IMR-90 (cell line): ENCODE data around the gene DCUN1D2. TPM values are rescaled to one million over a fixed set of nuclear protein-coding genes. Genes with fewer than 3 reads are reported as not detected.

Experiments
- ATAC-seq: fragments of 200-7000 bp; cut with Tn5 transposase; 2 replicates; pipeline ENCODE4 v1.9.1; 2020; ENCODE audit warnings: low read depth, mild to moderate bottlenecking, moderate library complexity
- BruUV-seq: library from RNA; stranded (reverse); fragments of 400-500 nt; replicated peaks from 2 replicates; lab custom pipeline; 2021; lab: Mats Ljungman, UMichigan
- CTCF ChIA-PET: fragments of 300-600 bp; formaldehyde crosslinking; extraction: SDS; loops from one replicate; lab custom pipeline; 2021; ENCODE audit warnings: antibody characterized with exemption; lab: Yijun Ruan, JAX
- POLR2A ChIA-PET: fragments of 300-600 bp; sonication (Branson Sonifier 250); formaldehyde crosslinking; loops from one replicate; lab custom pipeline; 2022; ENCODE audit warnings: antibody characterized with exemption; ENCODE audit not compliant: unreplicated experiment; lab: Charles Lee
- DNase-seq: peaks from one replicate; pipeline ENCODE4 v3.0.0; 2013
- H2AFZ ChIP-seq: replicated peaks from 2 replicates; pipeline ENCODE3; 2013; ENCODE audit warnings: low read length, mild to moderate bottlenecking; ENCODE audit not compliant: poor library complexity
- H2AK5ac ChIP-seq: 2 replicates; pipeline ENCODE4 v1.6.1; 2013; ENCODE audit warnings: low read depth, low read length, inconsistent platforms
- H2AK9ac ChIP-seq: replicated peaks from 2 replicates; pipeline ENCODE3; 2013; ENCODE audit warnings: mild to moderate bottlenecking, low read depth, low read length, moderate library complexity; ENCODE audit not compliant: poor library complexity
- H2BK120ac ChIP-seq: 2 replicates; pipeline ENCODE4 v1.6.1; 2013; ENCODE audit warnings: low read depth, low read length, inconsistent platforms
- H2BK15ac ChIP-seq: 3 replicates; pipeline ENCODE4 v1.6.1; 2013; ENCODE audit warnings: low read depth, low read length, inconsistent platforms
- H2BK20ac ChIP-seq: 2 replicates; pipeline ENCODE4 v1.6.1; 2013; ENCODE audit warnings: low read depth, mild to moderate bottlenecking, inconsistent platforms, low read length, moderate library complexity
- H2BK5ac ChIP-seq: 2 replicates; pipeline ENCODE4 v1.6.1; 2013; ENCODE audit warnings: mild to moderate bottlenecking, low read depth, low read length, inconsistent platforms; ENCODE audit not compliant: poor library complexity, severe bottlenecking
- H3K14ac ChIP-seq: replicated peaks from 2 replicates; pipeline ENCODE4 v1.6.1; 2013; ENCODE audit warnings: low read depth, low read length, inconsistent platforms
- H3K18ac ChIP-seq: 2 replicates; pipeline ENCODE4 v1.6.1; 2013; ENCODE audit warnings: low read depth, low read length, control low read depth
- H3K23ac ChIP-seq: 2 replicates; pipeline ENCODE4 v1.6.1; 2013; ENCODE audit warnings: low read depth, low read length, inconsistent platforms
- H3K27ac ChIP-seq: 2 replicates; pipeline ENCODE4 v1.5.1; 2013; ENCODE audit warnings: mild to moderate bottlenecking, control low read depth, low read length; ENCODE audit not compliant: insufficient read depth
- H3K27me3 ChIP-seq: 2 replicates; pipeline ENCODE4 v1.6.1; 2013; ENCODE audit warnings: low read length; ENCODE audit not compliant: control insufficient read depth, insufficient read depth
- H3K36me3 ChIP-seq: 2 replicates; pipeline ENCODE4 v1.6.1; 2013; ENCODE audit warnings: low read length, mixed read lengths; ENCODE audit not compliant: control insufficient read depth, insufficient read depth
- H3K4ac ChIP-seq: 2 replicates; pipeline ENCODE4 v1.6.1; 2013; ENCODE audit warnings: low read depth, low read length, inconsistent platforms
- H3K4me1 ChIP-seq: 2 replicates; pipeline ENCODE4 v1.6.1; 2013; ENCODE audit warnings: low read length, mixed read lengths; ENCODE audit not compliant: control insufficient read depth, insufficient read depth
- H3K4me2 ChIP-seq: 2 replicates; pipeline ENCODE4 v1.6.1; 2013; ENCODE audit warnings: low read depth, mild to moderate bottlenecking, control low read depth, low read length, moderate library complexity
- H3K4me3 ChIP-seq: 2 replicates; pipeline ENCODE4 v1.5.1; 2013; ENCODE audit warnings: low read depth, mild to moderate bottlenecking, control low read depth, low read length, moderate library complexity; ENCODE audit not compliant: insufficient read depth
- H3K56ac ChIP-seq: 2 replicates; pipeline ENCODE4 v1.6.1; 2013; ENCODE audit warnings: low read length, inconsistent platforms; ENCODE audit not compliant: insufficient read depth; ENCODE audit errors: extremely low read depth
- H3K79me1 ChIP-seq, 2 experiments: 2 replicates each; pipeline ENCODE4 v1.6.1; 2013; ENCODE audit warnings: low read length in 2 of 2, inconsistent platforms in 1 of 2, low read depth in 1 of 2
- H3K9ac ChIP-seq: 2 replicates; pipeline ENCODE4 v1.6.1; 2013; ENCODE audit warnings: low read depth, low read length, control low read depth
- H3K9me1 ChIP-seq: 2 replicates; pipeline ENCODE4 v1.6.1; 2013; ENCODE audit warnings: low read length, inconsistent platforms; ENCODE audit not compliant: insufficient read depth
- H3K9me3 ChIP-seq: 2 replicates; pipeline ENCODE4 v1.6.1; 2013; ENCODE audit warnings: low read length; ENCODE audit not compliant: control insufficient read depth, insufficient read depth
- H4K20me1 ChIP-seq: 2 replicates; pipeline ENCODE4 v1.6.1; 2013; ENCODE audit warnings: low read length, inconsistent platforms; ENCODE audit not compliant: insufficient read depth
- H4K5ac ChIP-seq: 2 replicates; pipeline ENCODE4 v1.6.1; 2013; ENCODE audit warnings: mild to moderate bottlenecking, low read depth, low read length, control low read depth
- H4K8ac ChIP-seq, 2 experiments: 2 replicates each; pipeline ENCODE4 v1.6.1; 2013; ENCODE audit warnings: low read depth in 2 of 2, low read length in 2 of 2, control low read depth in 1 of 2, inconsistent platforms in 1 of 2
- H4K91ac ChIP-seq: 2 replicates; pipeline ENCODE4 v1.6.1; 2013; ENCODE audit warnings: low read depth, low read length, inconsistent platforms; ENCODE audit not compliant: insufficient read depth
- BHLHE40 ChIP-seq: fragments of 150-350 bp; IDR thresholded peaks from 2 replicates; pipeline ENCODE4 v1.6.1; 2016; ENCODE audit warnings: mild to moderate bottlenecking, low read depth, low read length
- FOS ChIP-seq: fragments of 150-350 bp; IDR thresholded peaks from 2 replicates; pipeline ENCODE4 v1.6.1; 2016; ENCODE audit warnings: low read depth, low read length
- MXI1 ChIP-seq: IDR thresholded peaks from 2 replicates; pipeline ENCODE4 v1.6.1; 2012; ENCODE audit warnings: low read depth, mild to moderate bottlenecking, low read length, moderate library complexity, borderline replicate concordance
- NFE2L2 ChIP-seq: fragments of 150-350 bp; IDR thresholded peaks from 2 replicates; pipeline ENCODE4 v1.6.1; 2016; ENCODE audit warnings: low read depth, mild to moderate bottlenecking, low read length
- POLR2A ChIP-seq: IDR thresholded peaks from 2 replicates; pipeline ENCODE4 v1.6.1; 2012; ENCODE audit warnings: mild to moderate bottlenecking, low read depth, low read length
- RAD21 ChIP-seq: IDR thresholded peaks from 2 replicates; pipeline ENCODE4 v1.6.1; 2012; ENCODE audit warnings: low read length, improper control_type of control experiment
- RCOR1 ChIP-seq: IDR thresholded peaks from 2 replicates; pipeline ENCODE4 v1.6.1; 2012; ENCODE audit warnings: mild to moderate bottlenecking, low read length, improper control_type of control experiment; ENCODE audit not compliant: insufficient replicate concordance
- RFX5 ChIP-seq: IDR thresholded peaks from 2 replicates; pipeline ENCODE4 v1.8.0; 2012; ENCODE audit warnings: low read depth, mild to moderate bottlenecking, low read length, moderate library complexity
- SMC3 ChIP-seq: fragments of 150-350 bp; IDR thresholded peaks from 2 replicates; pipeline ENCODE4 v1.6.1; 2016; ENCODE audit warnings: low read depth, mild to moderate bottlenecking, antibody characterized with exemption, low read length, moderate library complexity
- WGBS, 2 experiments: methylation state at CpG; one replicate each; pipeline versions ENCODE4 v1.1.5 to v1.1.7; 2013; ENCODE audit warnings: missing lambda C conversion rate in 2 of 2; ENCODE audit not compliant: insufficient read length in 1 of 2; ENCODE audit errors: extremely low coverage in 2 of 2; 5-methylcytosine and 5-hydroxymethylcytosine counted together
- dilution Hi-C: fragments of 300-500 bp; cut with HindIII; formaldehyde crosslinking; loops from one replicate; pipeline ENCODE4 v1.14.3; 2018; ENCODE audit warnings: low sequenced_read_pairs; ENCODE audit not compliant: unreplicated experiment
- in situ Hi-C: fragments of 300-500 bp; cut with MboI; formaldehyde crosslinking; loops from 3 replicates; pipeline ENCODE4 v1.14.3; 2019; ENCODE audit warnings: low sequenced_read_pairs, inconsistent platforms, mixed read lengths
- intact Hi-C: fragments of 100-400 bp; cut with micrococcal nuclease; formaldehyde crosslinking; loops from 2 replicates; pipeline ENCODE4 v1.10.0; 2022
- polyA plus RNA-seq, 3 experiments: library from polyadenylated mRNA; depleted of rRNA; stranded (reverse); fragments of >200 nt; gene quantifications; 2 replicates each; pipeline ENCODE4 v1.2.3, GENCODE V29; 2012; ENCODE audit warnings: low replicate concordance in 1 of 3
- total RNA-seq: library from RNA; depleted of rRNA; stranded (reverse); fragments of >200 nt; gene quantifications from 2 replicates; pipeline ENCODE4 v1.2.3, GENCODE V29; 2012
- TF ChIP-seq, protein P1 (sequence below): conservative IDR thresholded peaks from 2 replicates; pipeline ENCODE4 v1.5.1; 2012; ENCODE audit warnings: mild to moderate bottlenecking, low read depth, low read length, improper control_type of control experiment

Gene DCUN1D2
- total and polyA plus RNA-seq, 2 of the 4 experiments (the other 2 are of a cell fraction): 8.1 to 11.5 TPM

DNA sequence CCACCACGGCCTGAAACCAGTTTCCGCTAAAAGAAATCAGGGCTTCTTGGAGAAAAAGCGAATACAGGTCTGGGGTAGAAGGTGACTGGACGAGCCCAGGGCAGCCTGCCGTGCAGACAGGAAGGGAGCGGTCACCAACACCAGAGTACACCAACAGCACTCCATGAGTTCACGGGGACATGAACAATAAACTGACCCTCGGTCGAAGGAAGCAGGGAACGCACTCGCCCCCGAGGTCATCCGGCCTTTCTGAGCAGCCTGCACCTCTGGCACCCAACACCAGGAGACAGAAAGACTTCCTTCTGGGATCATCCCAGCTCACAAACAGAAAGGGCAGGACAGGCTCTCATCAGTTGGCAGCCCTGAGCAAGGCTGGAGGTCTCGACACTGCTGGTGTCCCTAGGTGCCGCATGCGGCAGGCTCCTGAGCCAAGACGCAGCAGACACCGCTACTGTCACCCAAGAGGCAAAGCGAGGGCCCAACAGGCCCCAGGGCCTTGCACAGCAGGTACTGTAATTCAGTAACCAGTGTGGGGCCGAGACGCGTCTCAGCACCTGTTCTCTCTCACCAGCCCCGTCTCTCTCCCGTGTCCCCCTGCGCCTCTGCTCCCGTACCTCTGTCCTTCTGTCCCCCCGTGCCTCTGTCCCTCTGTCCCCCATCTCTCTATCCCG lies 18.0 kb downstream of the DCUN1D2 start:
- TF ChIP-seq BHLHE40 (no peak), RAD21 (no peak), SMC3 (no peak), RFX5 (no peak), RCOR1 (no peak), NFE2L2 (no peak), POLR2A (no peak), MXI1 (no peak), FOS (no peak)
- TF ChIP-seq, protein P1, sequence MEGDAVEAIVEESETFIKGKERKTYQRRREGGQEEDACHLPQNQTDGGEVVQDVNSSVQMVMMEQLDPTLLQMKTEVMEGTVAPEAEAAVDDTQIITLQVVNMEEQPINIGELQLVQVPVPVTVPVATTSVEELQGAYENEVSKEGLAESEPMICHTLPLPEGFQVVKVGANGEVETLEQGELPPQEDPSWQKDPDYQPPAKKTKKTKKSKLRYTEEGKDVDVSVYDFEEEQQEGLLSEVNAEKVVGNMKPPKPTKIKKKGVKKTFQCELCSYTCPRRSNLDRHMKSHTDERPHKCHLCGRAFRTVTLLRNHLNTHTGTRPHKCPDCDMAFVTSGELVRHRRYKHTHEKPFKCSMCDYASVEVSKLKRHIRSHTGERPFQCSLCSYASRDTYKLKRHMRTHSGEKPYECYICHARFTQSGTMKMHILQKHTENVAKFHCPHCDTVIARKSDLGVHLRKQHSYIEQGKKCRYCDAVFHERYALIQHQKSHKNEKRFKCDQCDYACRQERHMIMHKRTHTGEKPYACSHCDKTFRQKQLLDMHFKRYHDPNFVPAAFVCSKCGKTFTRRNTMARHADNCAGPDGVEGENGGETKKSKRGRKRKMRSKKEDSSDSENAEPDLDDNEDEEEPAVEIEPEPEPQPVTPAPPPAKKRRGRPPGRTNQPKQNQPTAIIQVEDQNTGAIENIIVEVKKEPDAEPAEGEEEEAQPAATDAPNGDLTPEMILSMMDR: no peak
- no TSS peak for BruUV-seq
- peaks cover 35% of the 10 kb centered on the region for H3K36me3 ChIP-seq
- no peak overlapping the region for H3K27ac ChIP-seq
- H2BK5ac ChIP-seq: no peak overlapping the region
- 87% methylated on average over 8 of the region's 28 CpGs; no CpG with 5 or more reads in 1 of the 2 experiments for WGBS, 2 experiments
- no peak overlapping the region for H2BK15ac ChIP-seq
- peaks cover 18 to 56% of the 10 kb centered on the region in 2 experiments for H3K79me1 ChIP-seq
- intact Hi-C loops (no loop called here), dilution Hi-C loops (no loop called here), in situ Hi-C loops (no loop called here)
- no peak overlapping the region for H4K5ac ChIP-seq
- no peak overlapping the region for H3K18ac ChIP-seq
- DNase-seq: no peak
- ChIA-PET POLR2A (no interaction called here), CTCF (no interaction called here)
- no peaks in the 10 kb centered on the region; the same call in none of the 2 replicates for H4K20me1 ChIP-seq
- no peak overlapping the region for H4K8ac ChIP-seq
- H3K4me3 ChIP-seq: no peak overlapping the region
- H3K27me3 ChIP-seq: no peaks in the 10 kb centered on the region
- H3K4me1 ChIP-seq: peaks cover 2% of the 10 kb centered on the region; the same call in 1 of the 2 replicates
- no peak overlapping the region for H2AK5ac ChIP-seq
- no peak overlapping the region for H3K23ac ChIP-seq
- no peak overlapping the region for H3K56ac ChIP-seq
- no peak overlapping the region for H3K14ac ChIP-seq
- no peak overlapping the region for H3K4me2 ChIP-seq
- no peak overlapping the region for H2AK9ac ChIP-seq
- no peak overlapping the region for H3K4ac ChIP-seq
- ATAC-seq: no peak
- H3K9me3 ChIP-seq: no peaks in the 10 kb centered on the region
- no peak overlapping the region for H3K9ac ChIP-seq
- H2BK20ac ChIP-seq: no peak overlapping the region
- H3K9me1 ChIP-seq: peaks cover 10% of the 10 kb centered on the region; the same call in 1 of the 2 replicates
- H4K91ac ChIP-seq: no peak overlapping the region
- no peak overlapping the region for H2AFZ ChIP-seq
- no peak overlapping the region for H2BK120ac ChIP-seq
